Measurements from ENCODE around the gene VWA8.
A peak's percentile ranks its signal among the peaks of the same experiment; 100 is the strongest.

The VWA8 gene

DNA sequence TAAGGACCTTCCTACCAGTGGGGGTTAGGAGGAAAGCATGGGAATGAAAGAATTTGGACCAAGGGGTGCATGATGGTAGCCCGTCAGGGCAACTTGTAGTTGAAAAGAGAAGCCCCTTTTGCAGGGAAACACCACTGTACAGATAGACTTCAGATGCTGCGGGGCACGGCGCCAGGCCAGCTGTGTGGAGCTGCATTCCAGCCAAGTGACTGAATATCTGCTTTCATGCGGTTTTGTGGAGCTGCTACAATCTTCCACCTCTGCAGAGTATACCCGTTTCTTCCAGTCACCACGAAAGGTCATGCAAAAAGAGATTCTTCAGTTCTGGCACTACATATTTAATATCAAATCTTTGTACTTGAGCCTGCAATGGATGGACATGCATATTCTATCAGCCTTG is 398.8 kb downstream of the VWA8 start:
- TF ChIP-seq TAF1 (IDR thresholded peaks at IDR 0.05; ENCODE audit: borderline replicate concordance, insufficient read depth, low read length) (no peak), POLR2AphosphoS5 (IDR thresholded peaks at IDR 0.05; ENCODE audit: low read depth, low read length) (no peak), FOXP2 (optimal IDR thresholded peaks at IDR 0.05; ENCODE audit: borderline replicate concordance, extremely low read depth, extremely low read length, insufficient read depth) (no peak), SIN3A (IDR thresholded peaks at IDR 0.05; ENCODE audit: borderline replicate concordance, insufficient read depth, low read length) (no peak)
- TF ChIP-seq, protein P1, sequence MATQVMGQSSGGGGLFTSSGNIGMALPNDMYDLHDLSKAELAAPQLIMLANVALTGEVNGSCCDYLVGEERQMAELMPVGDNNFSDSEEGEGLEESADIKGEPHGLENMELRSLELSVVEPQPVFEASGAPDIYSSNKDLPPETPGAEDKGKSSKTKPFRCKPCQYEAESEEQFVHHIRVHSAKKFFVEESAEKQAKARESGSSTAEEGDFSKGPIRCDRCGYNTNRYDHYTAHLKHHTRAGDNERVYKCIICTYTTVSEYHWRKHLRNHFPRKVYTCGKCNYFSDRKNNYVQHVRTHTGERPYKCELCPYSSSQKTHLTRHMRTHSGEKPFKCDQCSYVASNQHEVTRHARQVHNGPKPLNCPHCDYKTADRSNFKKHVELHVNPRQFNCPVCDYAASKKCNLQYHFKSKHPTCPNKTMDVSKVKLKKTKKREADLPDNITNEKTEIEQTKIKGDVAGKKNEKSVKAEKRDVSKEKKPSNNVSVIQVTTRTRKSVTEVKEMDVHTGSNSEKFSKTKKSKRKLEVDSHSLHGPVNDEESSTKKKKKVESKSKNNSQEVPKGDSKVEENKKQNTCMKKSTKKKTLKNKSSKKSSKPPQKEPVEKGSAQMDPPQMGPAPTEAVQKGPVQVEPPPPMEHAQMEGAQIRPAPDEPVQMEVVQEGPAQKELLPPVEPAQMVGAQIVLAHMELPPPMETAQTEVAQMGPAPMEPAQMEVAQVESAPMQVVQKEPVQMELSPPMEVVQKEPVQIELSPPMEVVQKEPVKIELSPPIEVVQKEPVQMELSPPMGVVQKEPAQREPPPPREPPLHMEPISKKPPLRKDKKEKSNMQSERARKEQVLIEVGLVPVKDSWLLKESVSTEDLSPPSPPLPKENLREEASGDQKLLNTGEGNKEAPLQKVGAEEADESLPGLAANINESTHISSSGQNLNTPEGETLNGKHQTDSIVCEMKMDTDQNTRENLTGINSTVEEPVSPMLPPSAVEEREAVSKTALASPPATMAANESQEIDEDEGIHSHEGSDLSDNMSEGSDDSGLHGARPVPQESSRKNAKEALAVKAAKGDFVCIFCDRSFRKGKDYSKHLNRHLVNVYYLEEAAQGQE (IDR thresholded peaks at IDR 0.05; ENCODE audit: insufficient read depth in 1 of 2, low read depth in 2 of 2, low read length in 2 of 2) = no peak

DNA sequence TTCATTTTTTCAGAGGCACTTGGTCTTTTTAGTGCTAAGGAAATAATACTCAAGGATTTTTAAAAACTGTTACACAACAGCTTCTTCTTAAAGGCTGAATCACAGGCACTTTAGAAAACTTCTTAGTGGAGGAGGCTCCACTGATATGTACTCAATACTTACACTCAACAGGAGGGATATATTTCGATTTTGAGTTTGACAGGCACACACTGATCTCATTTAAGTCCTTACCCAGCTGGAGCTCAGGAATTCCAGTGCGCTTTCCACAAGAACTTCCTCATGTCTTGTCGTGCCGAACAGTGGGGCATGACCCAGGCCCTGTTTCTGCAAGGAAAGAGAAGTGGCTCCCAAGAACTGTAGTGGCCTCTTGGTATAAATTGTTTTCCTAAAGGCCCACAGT is 399.7 kb downstream of the VWA8 start:
- TF ChIP-seq FOXP2 (optimal IDR thresholded peaks at IDR 0.05; ENCODE audit: borderline replicate concordance, extremely low read depth, extremely low read length, insufficient read depth) (no peak), TAF1 (IDR thresholded peaks at IDR 0.05; ENCODE audit: borderline replicate concordance, insufficient read depth, low read length) (no peak), POLR2AphosphoS5 (IDR thresholded peaks at IDR 0.05; ENCODE audit: low read depth, low read length) (no peak), SIN3A (IDR thresholded peaks at IDR 0.05; ENCODE audit: borderline replicate concordance, insufficient read depth, low read length) (no peak)
- TF ChIP-seq, protein P1 (IDR thresholded peaks at IDR 0.05; ENCODE audit: insufficient read depth in 1 of 2, low read depth in 2 of 2, low read length in 2 of 2) = no peak

DNA sequence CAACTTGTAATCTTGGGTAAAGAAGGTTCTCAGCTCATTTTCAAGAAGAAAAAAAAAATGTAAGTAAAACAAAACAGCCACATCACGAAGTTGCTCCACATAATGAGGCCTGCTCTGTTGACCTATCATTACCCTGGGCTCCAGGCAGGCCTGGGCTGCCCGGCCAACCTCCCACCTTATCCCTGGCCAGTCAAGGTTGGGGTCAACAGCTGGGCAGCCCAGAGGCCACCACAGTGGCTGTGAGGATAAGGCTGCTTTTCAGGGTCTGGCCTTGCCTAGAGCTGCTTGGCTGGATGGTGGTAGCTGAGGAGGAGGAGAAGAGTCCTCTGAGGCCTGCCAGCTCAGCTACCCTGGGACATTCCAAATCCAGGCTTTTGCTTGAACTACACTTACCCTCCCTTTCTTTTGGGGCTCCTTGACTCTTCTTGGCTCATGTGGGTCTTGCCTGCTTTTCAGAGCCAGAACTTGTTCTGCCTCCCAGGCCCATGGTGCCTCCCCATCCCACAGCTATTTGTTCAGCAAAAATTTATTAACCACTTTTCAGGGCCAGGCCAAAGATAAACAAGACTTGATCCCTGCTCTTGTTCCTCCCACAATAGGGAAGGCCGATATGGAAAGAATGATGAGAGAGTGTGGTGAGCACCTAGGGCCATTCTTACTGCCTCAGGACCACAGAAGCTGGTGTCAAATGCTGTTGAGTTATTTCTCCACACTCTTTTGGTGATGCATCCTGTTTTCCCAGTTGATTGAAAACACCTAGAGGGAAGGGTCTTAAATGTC is 401.9 kb downstream of the VWA8 start:
- TF ChIP-seq SIN3A (IDR thresholded peaks at IDR 0.05; ENCODE audit: borderline replicate concordance, insufficient read depth, low read length) (no peak), TAF1 (IDR thresholded peaks at IDR 0.05; ENCODE audit: borderline replicate concordance, insufficient read depth, low read length) (no peak), POLR2AphosphoS5 (IDR thresholded peaks at IDR 0.05; ENCODE audit: low read depth, low read length) (no peak), FOXP2 (optimal IDR thresholded peaks at IDR 0.05; ENCODE audit: borderline replicate concordance, extremely low read depth, extremely low read length, insufficient read depth) (no peak)
- TF ChIP-seq, protein P1 (IDR thresholded peaks at IDR 0.05; ENCODE audit: insufficient read depth in 1 of 2, low read depth in 2 of 2, low read length in 2 of 2) = no peak

DNA sequence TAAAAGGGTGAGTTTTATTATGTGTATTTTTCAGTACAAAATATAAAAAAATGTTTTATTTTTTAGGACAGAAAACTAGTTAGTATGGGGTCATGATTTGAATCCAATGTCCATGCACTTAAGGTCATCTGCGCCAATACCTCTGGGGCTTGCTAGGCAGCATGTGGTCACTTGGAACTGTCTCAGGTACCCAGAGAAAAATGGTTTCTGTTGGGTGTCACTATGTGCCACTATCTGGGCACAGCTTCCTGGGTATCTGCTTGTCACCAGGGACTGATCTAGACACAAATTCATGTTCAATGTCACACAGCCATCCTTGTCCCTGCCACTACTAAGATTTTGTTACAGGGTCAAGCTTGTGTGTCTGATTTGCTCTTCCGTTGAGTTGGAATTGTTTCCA is 403.2 kb downstream of the VWA8 start:
- TF ChIP-seq FOXP2 (optimal IDR thresholded peaks at IDR 0.05; ENCODE audit: borderline replicate concordance, extremely low read depth, extremely low read length, insufficient read depth) = no peak
- TF ChIP-seq, protein P1 (IDR thresholded peaks at IDR 0.05; ENCODE audit: insufficient read depth in 1 of 2, low read depth in 2 of 2, low read length in 2 of 2) = 0 out of 4 replicates have a peak, but pooled peaks of 1 of the 2 experiments have one; percentile 18
